ENCODE results near the gene MRPL58. TPM values are rescaled to one million over a fixed set of nuclear protein-coding genes. Genes with fewer than 3 reads are reported as not detected.
"Not testable (repeated sequence)": the region's sequence is repeated elsewhere in the genome, so short reads cannot be mapped to it uniquely, and the experiment has no call there.

MRPL58 gene
- total RNA-seq, 1 donor from 2014 or later: 31.8 TPM

DNA sequence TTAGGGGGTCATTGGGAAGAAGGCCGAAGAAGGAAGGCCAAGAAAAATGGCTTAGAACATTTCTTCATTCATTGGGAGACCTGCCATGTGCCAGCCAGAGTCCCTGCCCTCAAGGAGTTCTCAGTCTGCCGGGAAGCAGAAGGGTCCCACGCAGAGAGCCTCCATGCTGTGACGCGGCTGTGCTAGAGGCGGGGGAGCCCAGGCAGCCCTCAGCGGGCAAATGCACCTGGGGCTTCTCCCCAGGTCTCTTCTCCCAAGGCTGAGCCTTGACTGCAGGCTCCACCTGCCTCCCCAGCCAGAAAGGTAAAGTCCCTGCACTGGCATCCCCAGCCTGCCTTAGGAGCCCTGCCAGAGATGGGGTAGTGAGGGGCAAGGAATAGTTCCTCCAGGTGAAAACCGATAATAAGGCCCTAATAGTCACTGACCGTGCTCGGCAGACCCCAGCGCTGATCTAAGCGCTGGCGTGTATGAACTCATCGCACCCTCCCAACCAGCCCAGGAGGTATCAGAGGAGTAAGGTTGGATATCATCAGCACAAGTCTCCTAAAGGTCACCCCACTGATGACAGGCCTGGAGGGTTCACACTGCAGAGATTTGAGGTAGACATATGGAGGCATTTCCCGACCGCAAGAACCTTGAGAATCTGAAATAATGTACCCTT lies 31.0 kb upstream of the MRPL58 start:
- TF ChIP-seq, protein P1, sequence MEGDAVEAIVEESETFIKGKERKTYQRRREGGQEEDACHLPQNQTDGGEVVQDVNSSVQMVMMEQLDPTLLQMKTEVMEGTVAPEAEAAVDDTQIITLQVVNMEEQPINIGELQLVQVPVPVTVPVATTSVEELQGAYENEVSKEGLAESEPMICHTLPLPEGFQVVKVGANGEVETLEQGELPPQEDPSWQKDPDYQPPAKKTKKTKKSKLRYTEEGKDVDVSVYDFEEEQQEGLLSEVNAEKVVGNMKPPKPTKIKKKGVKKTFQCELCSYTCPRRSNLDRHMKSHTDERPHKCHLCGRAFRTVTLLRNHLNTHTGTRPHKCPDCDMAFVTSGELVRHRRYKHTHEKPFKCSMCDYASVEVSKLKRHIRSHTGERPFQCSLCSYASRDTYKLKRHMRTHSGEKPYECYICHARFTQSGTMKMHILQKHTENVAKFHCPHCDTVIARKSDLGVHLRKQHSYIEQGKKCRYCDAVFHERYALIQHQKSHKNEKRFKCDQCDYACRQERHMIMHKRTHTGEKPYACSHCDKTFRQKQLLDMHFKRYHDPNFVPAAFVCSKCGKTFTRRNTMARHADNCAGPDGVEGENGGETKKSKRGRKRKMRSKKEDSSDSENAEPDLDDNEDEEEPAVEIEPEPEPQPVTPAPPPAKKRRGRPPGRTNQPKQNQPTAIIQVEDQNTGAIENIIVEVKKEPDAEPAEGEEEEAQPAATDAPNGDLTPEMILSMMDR (IDR thresholded peaks at IDR 0.05): no peak
- DNase-seq (no peak), ATAC-seq (ENCODE audit: low read depth) (no peak)
- CTCF ChIA-PET: interaction anchor here (1.1 kb wide), 1 partner anchor 20 kb away, joined by 5 read pairs; no protein-coding TSS in a partner anchor
- H3K27me3 Mint-ChIP-seq: peaks cover 11% of the 10 kb centered on the region
- POLR2A ChIA-PET: no interaction called here
- H3K36me3 Mint-ChIP-seq (ENCODE audit: low read depth): no peaks in the 10 kb centered on the region
- peak overlapping the region; percentile 38 for H3K27ac Mint-ChIP-seq
- peaks cover 15% of the 10 kb centered on the region for H3K4me1 Mint-ChIP-seq
- peak overlapping the region; percentile 82 for H3K4me3 Mint-ChIP-seq
- intact Hi-C loops (cut with micrococcal nuclease): no loop called here
- no peaks in the 10 kb centered on the region for H3K9me3 Mint-ChIP-seq

DNA sequence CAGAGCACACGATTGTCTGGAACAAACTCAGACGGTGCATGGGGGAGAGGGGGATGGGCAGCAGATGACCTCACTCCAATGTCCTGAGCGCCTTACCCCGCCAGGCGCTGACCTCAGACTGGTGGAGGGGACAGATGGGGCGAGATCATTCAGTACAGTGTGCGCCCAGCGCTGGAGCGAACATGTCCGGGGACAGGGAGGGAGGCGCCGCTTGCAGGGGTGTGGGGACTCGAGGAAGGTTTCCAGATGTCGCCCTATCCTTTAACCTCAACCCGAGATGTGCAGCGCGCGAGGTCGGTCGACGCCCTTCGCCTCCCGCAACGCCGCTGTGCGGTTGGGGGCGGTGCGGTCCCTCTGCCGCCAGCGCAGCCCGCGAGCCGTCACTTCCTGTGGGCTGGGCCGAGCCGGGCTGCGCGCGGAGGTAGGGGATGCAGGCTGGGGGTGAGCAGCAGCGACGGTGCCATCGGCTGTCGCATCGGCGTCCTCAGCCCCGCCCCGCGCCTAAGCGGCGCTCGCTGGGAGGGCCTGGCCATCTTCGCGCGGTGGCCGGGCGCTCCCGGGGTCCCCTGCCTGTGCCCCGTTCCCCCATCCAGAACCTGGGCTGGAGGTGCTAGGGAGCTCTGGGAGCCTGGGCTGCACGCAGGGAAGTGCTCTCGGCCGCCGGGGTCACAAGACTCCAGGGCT lies 30.3 kb upstream of the MRPL58 start:
- H3K4me1 Mint-ChIP-seq: peaks cover 22% of the 10 kb centered on the region
- ChIA-PET CTCF (no interaction called here), POLR2A (no interaction called here)
- no peaks in the 10 kb centered on the region for H3K9me3 Mint-ChIP-seq
- TF ChIP-seq, protein P1 (IDR thresholded peaks at IDR 0.05): no peak
- peak overlapping the region; percentile 38 for H3K27ac Mint-ChIP-seq
- ATAC-seq (ENCODE audit: low read depth) (peak; percentile 96), DNase-seq (peak; percentile 64)
- intact Hi-C loops (cut with micrococcal nuclease): loop anchor here (1.0 kb wide), 1 partner anchor 30 kb away; the partner anchor contains the start of gene MRPL58
- peak overlapping the region; percentile 82 for H3K4me3 Mint-ChIP-seq
- H3K27me3 Mint-ChIP-seq: peaks cover 12% of the 10 kb centered on the region
- no peaks in the 10 kb centered on the region for H3K36me3 Mint-ChIP-seq (ENCODE audit: low read depth)

DNA sequence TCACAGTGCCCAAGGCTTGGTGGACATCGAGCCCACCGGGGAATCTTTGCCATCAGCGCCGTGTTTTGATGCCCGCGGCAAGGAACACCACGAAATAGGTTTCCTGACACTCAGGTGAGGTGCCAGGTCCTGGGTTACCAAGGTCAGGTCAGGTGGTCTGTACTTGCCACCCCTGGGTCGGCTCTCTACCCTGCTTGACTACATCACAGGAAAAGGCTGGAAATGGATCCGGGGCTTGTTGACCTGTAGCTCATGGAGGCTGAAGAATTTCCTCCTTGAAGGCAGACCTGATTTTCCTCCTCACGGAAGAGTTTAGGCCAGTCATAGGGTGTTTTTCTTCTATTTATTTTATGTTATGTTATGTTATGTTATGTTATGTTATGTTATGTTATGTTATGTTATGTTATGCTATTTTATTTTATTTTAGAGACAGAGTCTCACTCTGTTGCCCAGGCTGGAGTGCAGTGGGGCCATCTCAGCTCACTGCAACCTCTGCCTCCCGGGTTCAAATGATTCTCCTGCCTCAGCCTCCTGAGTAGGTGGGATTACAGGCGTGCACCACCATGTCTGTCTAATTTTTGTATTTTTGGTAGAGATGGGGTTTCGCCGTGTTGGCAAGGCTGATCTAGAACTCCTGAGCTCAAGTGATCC lies 29.7 kb upstream of the MRPL58 start:
- intact Hi-C loops (cut with micrococcal nuclease): loop anchor here (1.0 kb wide), 1 partner anchor 30 kb away; the partner anchor contains the start of gene MRPL58
- peaks cover 12% of the 10 kb centered on the region for H3K27me3 Mint-ChIP-seq
- H3K9me3 Mint-ChIP-seq; DNase-seq; H3K36me3 Mint-ChIP-seq (ENCODE audit: low read depth); H3K27ac Mint-ChIP-seq; ATAC-seq (ENCODE audit: low read depth); CTCF ChIA-PET: not testable (repeated sequence)
- peaks cover 24% of the 10 kb centered on the region for H3K4me1 Mint-ChIP-seq
- POLR2A ChIA-PET: interaction anchor here (0.5 to 1.4 kb wide), 3 partner anchors 10 to 681 kb away, joined by 3 to 5 read pairs (median 3); partner anchors contain the start of gene SUMO2
- H3K4me3 Mint-ChIP-seq: peak overlapping the region; percentile 82

DNA sequence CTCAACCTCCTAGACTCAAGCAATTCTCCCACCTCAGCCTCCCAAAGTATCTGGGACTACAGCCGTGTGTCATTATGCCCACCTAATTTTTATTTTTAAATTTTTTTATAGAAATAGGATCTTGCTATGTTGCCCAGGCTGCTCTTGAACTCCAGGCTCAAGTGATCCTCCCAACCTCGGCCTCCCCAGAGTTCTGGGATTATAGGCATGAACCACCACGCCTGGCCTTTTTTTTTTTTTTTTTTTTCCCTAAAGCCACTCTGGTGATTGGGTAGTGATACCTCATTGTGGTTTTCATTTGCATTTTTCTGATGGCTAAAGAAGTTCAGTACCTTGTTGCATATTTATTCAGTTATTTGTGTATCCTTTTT lies 26.3 kb upstream of the MRPL58 start:
- intact Hi-C loops (cut with micrococcal nuclease): loop anchor here (2.0 kb wide), 1 partner anchor 61 kb away; the partner anchor contains the start of genes ATP5PD and KCTD2
- Mint-ChIP-seq H3K27ac (no peak overlapping the region), H3K4me1 (peaks cover 21% of the 10 kb centered on the region), H3K27me3 (peaks cover 4% of the 10 kb centered on the region), H3K9me3 (no peaks in the 10 kb centered on the region), H3K36me3 (ENCODE audit: low read depth) (no peaks in the 10 kb centered on the region), H3K4me3 (no peak overlapping the region)
- no peak for DNase-seq
- POLR2A ChIA-PET: no interaction called here
- CTCF ChIA-PET: no interaction called here
- no peak for ATAC-seq (ENCODE audit: low read depth)
- TF ChIP-seq, protein P1 (IDR thresholded peaks at IDR 0.05): no peak

DNA sequence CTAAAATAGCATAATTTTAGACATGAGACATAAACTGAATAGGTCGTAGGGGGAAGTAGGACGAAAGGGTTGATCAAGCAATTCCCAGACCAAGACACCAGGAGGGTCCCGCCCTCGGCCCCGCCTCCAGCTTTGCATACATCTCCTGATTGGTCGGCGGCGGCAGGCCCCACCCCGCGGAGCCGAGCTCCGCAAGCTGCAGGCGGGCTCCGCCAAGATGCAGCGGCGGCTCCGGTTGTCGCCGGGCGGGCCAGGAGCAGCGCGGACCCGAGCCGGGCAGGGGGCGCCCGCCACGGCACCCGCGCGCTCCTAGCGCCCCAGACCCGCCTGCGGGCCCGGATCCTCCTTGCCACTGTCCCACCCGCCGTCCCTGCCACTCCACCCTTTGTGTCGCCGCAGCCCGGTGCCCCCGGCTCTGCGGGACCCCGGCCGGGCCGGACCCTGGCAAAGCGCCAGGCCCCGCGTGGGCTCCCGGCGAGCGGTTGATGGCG lies 25.0 kb upstream of the MRPL58 start, which contains the start of gene CDR2L:
TSS of gene CDR2L (plus strand) at position 215 of the 491 bp plus-strand sequence. CDS start 412 bp downstream, outside the sequence.
- POLR2A ChIA-PET: interaction anchor here (0.5 to 2.9 kb wide), 6 partner anchors 15 to 302 kb away, joined by 3 to 23 read pairs (median 4); partner anchors contain the start of genes HID1, MRPL58 and SLC25A19

More for the DNA sequence above, 25.0 kb upstream of the MRPL58 start, which contains the start of gene CDR2L:
- TF ChIP-seq, protein P1 (IDR thresholded peaks at IDR 0.05): no peak
- intact Hi-C loops (cut with micrococcal nuclease): loop anchor here (1.0 to 2.0 kb wide), 4 partner anchors 15 to 59 kb away; partner anchors contain the start of genes ATP5PD, HID1, KCTD2 and MRPL58
- H3K27me3 Mint-ChIP-seq: peaks cover 4% of the 10 kb centered on the region
- H3K4me3 Mint-ChIP-seq: peak within 1 kb of the TSS; percentile 81
- ATAC-seq (ENCODE audit: low read depth) (peak; percentile 98), DNase-seq (peak; percentile 95)
- H3K9me3 Mint-ChIP-seq: no peaks in the 10 kb centered on the region
- no peaks in the 10 kb centered on the region for H3K36me3 Mint-ChIP-seq (ENCODE audit: low read depth)
- peak within 1 kb of the TSS; percentile 64 for H3K27ac Mint-ChIP-seq
- CTCF ChIA-PET: interaction anchor here (0.7 to 2.0 kb wide), 6 partner anchors 15 to 194 kb away, joined by 3 to 9 read pairs (median 3); partner anchors contain the start of genes HID1, MRPL58 and NT5C
- peaks cover 12% of the 10 kb centered on the region for H3K4me1 Mint-ChIP-seq
